K562 (cell line): ENCODE data around the gene PRPSAP1. TPM values are rescaled to one million over a fixed set of nuclear protein-coding genes. Genes with fewer than 3 reads are reported as not detected.

Source experiments
- ETV5 ChIP-seq: sonication (generic); formaldehyde crosslinking; IDR thresholded peaks from 2 replicates; pipeline ENCODE4 v1.4.0; 2020; ENCODE audit warnings: low read depth, mild to moderate bottlenecking, missing genetic modification reagents
- GMEB1 ChIP-seq: fragments of 250-450 bp; sonication (Bioruptor Pico); IDR thresholded peaks from 2 replicates; pipeline ENCODE4 v1.4.0; 2020; ENCODE audit warnings: mild to moderate bottlenecking
- KLF10 ChIP-seq: fragments of 250-450 bp; sonication (Bioruptor Pico); IDR thresholded peaks from 2 replicates; pipeline ENCODE4 v1.6.1; 2021; ENCODE audit warnings: matching md5 sums
- NCOA4 ChIP-seq: fragments of 450-650 bp; IDR thresholded peaks from 2 replicates; pipeline ENCODE4 v1.6.1; 2018; ENCODE audit warnings: mild to moderate bottlenecking; ENCODE audit not compliant: partially characterized antibody
- NCOA6 ChIP-seq: fragments of 450-650 bp; IDR thresholded peaks from 2 replicates; pipeline ENCODE4 v1.6.1; 2017; ENCODE audit warnings: mild to moderate bottlenecking
- POLR3G ChIP-seq: IDR thresholded peaks from 2 replicates; pipeline ENCODE4 v1.6.1; 2011; ENCODE audit not compliant: insufficient read length, insufficient replicate concordance; ENCODE audit errors: extremely low read depth
- PYGO2 ChIP-seq: fragments of 450-650 bp; IDR thresholded peaks from 2 replicates; pipeline ENCODE4 v1.6.1; 2016; ENCODE audit warnings: mild to moderate bottlenecking, missing genetic modification characterization, moderate library complexity, missing compliant biosample characterization
- THRAP3 ChIP-seq: fragments of 450-650 bp; IDR thresholded peaks from 2 replicates; pipeline ENCODE4 v1.6.1; 2016; ENCODE audit warnings: mild to moderate bottlenecking, inconsistent platforms, borderline replicate concordance
- TRIM24 ChIP-seq, 2 experiments: fragments of 450-650 bp; IDR thresholded peaks; 2 replicates each; pipeline ENCODE4 v1.6.1; 2016
- USF1 ChIP-seq: sonication (generic); formaldehyde crosslinking; IDR thresholded peaks from 2 replicates; pipeline ENCODE4 v1.9.0; 2022; ENCODE audit warnings: mild to moderate bottlenecking, missing genetic modification reagents
- YBX1 ChIP-seq: fragments of 450-650 bp; IDR thresholded peaks from 2 replicates; pipeline ENCODE4 v1.7.1; 2016; ENCODE audit warnings: mild to moderate bottlenecking
- ZBTB11 ChIP-seq, 3 experiments: fragments of 200-800 bp in 1 of 3; fragments of 250-450 bp in 1 of 3; fragments of 450-650 bp in 1 of 3; sonication (Bioruptor Pico) in 1 of 3; sonication (Bioruptor generic) in 1 of 3; formaldehyde crosslinking in 1 of 3; IDR thresholded peaks; 2 replicates each; pipeline versions ENCODE4 v1.6.1 to v1.8.0; 2016 to 2022; ENCODE audit warnings: mild to moderate bottlenecking in 2 of 3, missing genetic modification characterization in 2 of 3, missing compliant biosample characterization in 1 of 3, moderate library complexity in 1 of 3
- ZNF12 ChIP-seq: sonication (generic); formaldehyde crosslinking; IDR thresholded peaks from 2 replicates; pipeline ENCODE4 v1.4.0; 2020; ENCODE audit warnings: mild to moderate bottlenecking, missing genetic modification reagents
- ZNF121 ChIP-seq: sonication (generic); formaldehyde crosslinking; conservative IDR thresholded peaks from 2 replicates; pipeline ENCODE4 v1.8.0; 2022; ENCODE audit warnings: missing genetic modification reagents
- ZNF764 ChIP-seq: fragments of 250-450 bp; sonication (Bioruptor Pico); IDR thresholded peaks from 2 replicates; pipeline ENCODE4 v1.4.0; 2020; ENCODE audit warnings: low read depth, mild to moderate bottlenecking, moderate library complexity
- ZNF77 ChIP-seq: fragments of 250-450 bp; sonication (Bioruptor Pico); IDR thresholded peaks from 2 replicates; pipeline ENCODE4 v1.5.0; 2020
- polyA plus RNA-seq, 8 experiments: library from polyadenylated mRNA; depleted of rRNA in 4 of 8; stranded (reverse) in 5 of 8; unstranded in 3 of 8; fragments of >200 nt; fragmentation: Nextera tagmentation in 2 of 8; fragmentation: Illumina TruSeq in 1 of 8; extraction: Ambion mirVana in 2 of 8; extraction: Trizol in 1 of 8; gene quantifications; 2 replicates each; pipeline versions ENCODE4 v1.2.1 to v1.2.3, GENCODE V29; 2011 to 2014; ENCODE audit warnings: inconsistent platforms in 1 of 8, missing spikeins in 1 of 8
- total RNA-seq, 7 experiments: library from RNA; depleted of rRNA in 6 of 7; stranded (reverse); fragments of >200 nt in 6 of 7; fragmentation: Illumina TruSeq in 2 of 7; extraction: Trizol in 2 of 7; gene quantifications; 2 replicates each; pipeline versions ENCODE4 v1.2.1 to v1.2.3, GENCODE V29; 2011 to 2021; ENCODE audit warnings: low replicate concordance in 1 of 7
- TF ChIP-seq, protein P1 (sequence below): fragments of 450-650 bp; IDR thresholded peaks from 2 replicates; pipeline ENCODE4 v1.7.1; 2018; ENCODE audit warnings: mild to moderate bottlenecking, low read depth; ENCODE audit not compliant: partially characterized antibody
- TF ChIP-seq, protein P2 (sequence below): fragments of 450-650 bp; formaldehyde crosslinking; IDR thresholded peaks from 2 replicates; pipeline ENCODE4 v1.4.0; 2022; ENCODE audit warnings: mild to moderate bottlenecking, moderate library complexity

PRPSAP1 gene
- total and polyA plus RNA-seq, 9 of the 15 experiments (the other 6 are each of a cell fraction or from before 2014, with no cell fraction given) = 21.9 to 77.1 (median 40.8) TPM

DNA sequence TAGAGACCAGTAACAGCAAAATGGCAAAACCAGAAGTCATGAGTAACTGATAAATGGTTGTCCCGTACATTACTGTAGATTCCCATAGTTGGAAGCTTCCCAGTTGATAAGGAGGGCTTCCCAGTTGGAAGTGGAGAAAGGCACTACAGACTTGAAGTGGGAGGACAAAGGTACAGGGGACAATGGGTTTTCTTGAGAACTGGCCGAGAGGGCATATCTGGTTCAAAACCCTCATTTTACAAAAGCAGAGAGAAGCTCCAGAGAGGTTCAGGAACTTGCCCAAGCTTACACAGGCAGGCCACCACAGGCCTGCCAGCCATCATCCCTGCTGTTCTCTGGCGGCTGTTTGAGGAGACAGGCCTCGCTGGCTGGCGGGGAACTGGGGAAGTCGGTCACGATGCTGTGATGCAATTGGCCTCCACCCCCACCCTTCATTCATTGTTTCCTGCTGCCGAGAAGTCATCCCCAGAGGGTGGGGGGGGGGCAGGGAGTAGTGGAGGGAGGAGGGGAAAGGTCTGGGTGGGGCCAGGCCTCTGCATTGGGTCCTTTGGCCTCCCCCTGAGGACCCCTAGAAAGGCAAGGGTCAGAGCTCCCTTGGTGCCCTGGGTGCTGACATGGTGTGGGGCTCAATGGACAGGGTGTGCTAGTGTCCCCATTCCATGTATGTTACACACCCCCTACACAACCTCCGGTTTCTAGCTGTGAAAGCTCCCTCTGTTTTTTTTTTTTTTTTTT is 85.5 kb downstream of the PRPSAP1 start (continued):
- TF ChIP-seq NCOA6 (no peak), USF1 (CRISPR knock-in tag) (no peak), YBX1 (no peak), PYGO2 (tag) (no peak), GMEB1 (no peak), ETV5 (CRISPR knock-in tag) (0 out of 2 replicates have a peak, but pooled peaks have one; percentile 5), TRIM24 (IDR thresholded peaks at IDR 0.05) (no peak; a peak in 1 of 4 replicates), ZNF121 (no peak), NCOA4 (no peak), ZNF12 (no peak), ZBTB11 (CRISPR knock-in tag; IDR thresholded peaks at IDR 0.05) (peak in 1 of 3 experiments; percentile 18; a peak in 1 of 6 replicates), KLF10 (no peak), THRAP3 (0 out of 2 replicates have a peak, but pooled peaks have one; percentile 5), POLR3G (no peak), ZNF764 (no peak), ZNF77 (CRISPR knock-in tag) (no peak)
- TF ChIP-seq, protein P1, sequence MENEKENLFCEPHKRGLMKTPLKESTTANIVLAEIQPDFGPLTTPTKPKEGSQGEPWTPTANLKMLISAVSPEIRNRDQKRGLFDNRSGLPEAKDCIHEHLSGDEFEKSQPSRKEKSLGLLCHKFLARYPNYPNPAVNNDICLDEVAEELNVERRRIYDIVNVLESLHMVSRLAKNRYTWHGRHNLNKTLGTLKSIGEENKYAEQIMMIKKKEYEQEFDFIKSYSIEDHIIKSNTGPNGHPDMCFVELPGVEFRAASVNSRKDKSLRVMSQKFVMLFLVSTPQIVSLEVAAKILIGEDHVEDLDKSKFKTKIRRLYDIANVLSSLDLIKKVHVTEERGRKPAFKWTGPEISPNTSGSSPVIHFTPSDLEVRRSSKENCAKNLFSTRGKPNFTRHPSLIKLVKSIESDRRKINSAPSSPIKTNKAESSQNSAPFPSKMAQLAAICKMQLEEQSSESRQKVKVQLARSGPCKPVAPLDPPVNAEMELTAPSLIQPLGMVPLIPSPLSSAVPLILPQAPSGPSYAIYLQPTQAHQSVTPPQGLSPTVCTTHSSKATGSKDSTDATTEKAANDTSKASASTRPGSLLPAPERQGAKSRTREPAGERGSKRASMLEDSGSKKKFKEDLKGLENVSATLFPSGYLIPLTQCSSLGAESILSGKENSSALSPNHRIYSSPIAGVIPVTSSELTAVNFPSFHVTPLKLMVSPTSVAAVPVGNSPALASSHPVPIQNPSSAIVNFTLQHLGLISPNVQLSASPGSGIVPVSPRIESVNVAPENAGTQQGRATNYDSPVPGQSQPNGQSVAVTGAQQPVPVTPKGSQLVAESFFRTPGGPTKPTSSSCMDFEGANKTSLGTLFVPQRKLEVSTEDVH = no peak
- TF ChIP-seq, protein P2, sequence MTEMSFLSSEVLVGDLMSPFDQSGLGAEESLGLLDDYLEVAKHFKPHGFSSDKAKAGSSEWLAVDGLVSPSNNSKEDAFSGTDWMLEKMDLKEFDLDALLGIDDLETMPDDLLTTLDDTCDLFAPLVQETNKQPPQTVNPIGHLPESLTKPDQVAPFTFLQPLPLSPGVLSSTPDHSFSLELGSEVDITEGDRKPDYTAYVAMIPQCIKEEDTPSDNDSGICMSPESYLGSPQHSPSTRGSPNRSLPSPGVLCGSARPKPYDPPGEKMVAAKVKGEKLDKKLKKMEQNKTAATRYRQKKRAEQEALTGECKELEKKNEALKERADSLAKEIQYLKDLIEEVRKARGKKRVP = no peak; the same call in 1 of the 2 replicates
